ENCODE measurements around the gene OR52E4. TPM values are rescaled to one million over a fixed set of nuclear protein-coding genes. Genes with fewer than 3 reads are reported as not detected.

The OR52E4 gene
- not detected for total RNA-seq
- long read RNA-seq, donor 1: 0 reads
- long read RNA-seq, donor 2: 0 reads

GRCh38 chr11:5880329-5880728 is at the start of gene OR52E4:
TSS of gene OR52E4 (plus strand) at chr11:5880629. CDS start at chr11:5884293, 3,664 bp downstream.
- DNase-seq (no peak), ATAC-seq (no peak)
- TF ChIP-seq CTCF (IDR thresholded peaks at IDR 0.05): no peak
- no peak within 1 kb of the TSS for H3K4me3 ChIP-seq
- intact Hi-C loops (cut with DNase I, micrococcal nuclease): no loop called here
- H3K4me1 ChIP-seq (ENCODE audit: low read depth): no peaks in the 10 kb centered on the region
- H3K9me3 ChIP-seq: no peaks in the 10 kb centered on the region
- H3K36me3 ChIP-seq (ENCODE audit: low read depth): no peaks in the 10 kb centered on the region

- Histone ChIP-seq H3K4me1 (ENCODE audit: low read depth) (no peaks in the 10 kb centered on the region), H3K36me3 (ENCODE audit: low read depth) (no peaks in the 10 kb centered on the region), H3K4me3 (no peak overlapping the region), H3K9me3 (no peaks in the 10 kb centered on the region)
- no peak for TF ChIP-seq CTCF (IDR thresholded peaks at IDR 0.05)
- ATAC-seq (no peak), DNase-seq (no peak)
- intact Hi-C loops (cut with DNase I, micrococcal nuclease): no loop called here
Observed at GRCh38 chr11:5831196-5831829, 49.1 kb upstream of the OR52E4 start.

GRCh38 chr11:5833446-5833845 is 47.0 kb upstream of the OR52E4 start:
- intact Hi-C loops (cut with DNase I, micrococcal nuclease): no loop called here
- ATAC-seq: no peak
- DNase-seq: no peak
- Histone ChIP-seq H3K4me3 (no peak overlapping the region), H3K36me3 (ENCODE audit: low read depth) (no peaks in the 10 kb centered on the region), H3K4me1 (ENCODE audit: low read depth) (no peaks in the 10 kb centered on the region), H3K9me3 (no peaks in the 10 kb centered on the region)
- TF ChIP-seq CTCF (IDR thresholded peaks at IDR 0.05): no peak

- ATAC-seq (no peak), DNase-seq (no peak)
- no peaks in the 10 kb centered on the region for H3K36me3 ChIP-seq (ENCODE audit: low read depth)
- no peaks in the 10 kb centered on the region for H3K9me3 ChIP-seq
- no peak overlapping the region for H3K4me3 ChIP-seq
- no peaks in the 10 kb centered on the region for H3K4me1 ChIP-seq (ENCODE audit: low read depth)
- intact Hi-C loops (cut with DNase I, micrococcal nuclease): no loop called here
- no peak for TF ChIP-seq CTCF (IDR thresholded peaks at IDR 0.05)
Observed at GRCh38 chr11:5837695-5838094, 42.7 kb upstream of the OR52E4 start.

GRCh38 chr11:5841797-5842196 is 38.6 kb upstream of the OR52E4 start, which contains the start of gene OR52E6:
TSS of gene OR52E6 (minus strand) at chr11:5841897. CDS start at chr11:5841897, 0 bp downstream.
- no peak for ATAC-seq
- no peak for DNase-seq
- TF ChIP-seq CTCF (IDR thresholded peaks at IDR 0.05): no peak
- H3K9me3 ChIP-seq: no peaks in the 10 kb centered on the region
- intact Hi-C loops (cut with DNase I, micrococcal nuclease): no loop called here
- H3K36me3 ChIP-seq (ENCODE audit: low read depth): no peaks in the 10 kb centered on the region
- H3K4me3 ChIP-seq: no peak within 1 kb of the TSS
- H3K4me1 ChIP-seq (ENCODE audit: low read depth): no peaks in the 10 kb centered on the region

Measured in mucosa of descending colon (tissue), 3 donors.